HG03280 (cell line): ENCODE measurements around the gene KLHL17.

Experiments used
- ATAC-seq: cut with Tn5 transposase; IDR thresholded peaks from one replicate; pipeline ENCODE4 v1.9.1; 2021; ENCODE audit warnings: mild to moderate bottlenecking, moderate library complexity; ENCODE audit not compliant: unreplicated experiment

Gene KLHL17

DNA sequence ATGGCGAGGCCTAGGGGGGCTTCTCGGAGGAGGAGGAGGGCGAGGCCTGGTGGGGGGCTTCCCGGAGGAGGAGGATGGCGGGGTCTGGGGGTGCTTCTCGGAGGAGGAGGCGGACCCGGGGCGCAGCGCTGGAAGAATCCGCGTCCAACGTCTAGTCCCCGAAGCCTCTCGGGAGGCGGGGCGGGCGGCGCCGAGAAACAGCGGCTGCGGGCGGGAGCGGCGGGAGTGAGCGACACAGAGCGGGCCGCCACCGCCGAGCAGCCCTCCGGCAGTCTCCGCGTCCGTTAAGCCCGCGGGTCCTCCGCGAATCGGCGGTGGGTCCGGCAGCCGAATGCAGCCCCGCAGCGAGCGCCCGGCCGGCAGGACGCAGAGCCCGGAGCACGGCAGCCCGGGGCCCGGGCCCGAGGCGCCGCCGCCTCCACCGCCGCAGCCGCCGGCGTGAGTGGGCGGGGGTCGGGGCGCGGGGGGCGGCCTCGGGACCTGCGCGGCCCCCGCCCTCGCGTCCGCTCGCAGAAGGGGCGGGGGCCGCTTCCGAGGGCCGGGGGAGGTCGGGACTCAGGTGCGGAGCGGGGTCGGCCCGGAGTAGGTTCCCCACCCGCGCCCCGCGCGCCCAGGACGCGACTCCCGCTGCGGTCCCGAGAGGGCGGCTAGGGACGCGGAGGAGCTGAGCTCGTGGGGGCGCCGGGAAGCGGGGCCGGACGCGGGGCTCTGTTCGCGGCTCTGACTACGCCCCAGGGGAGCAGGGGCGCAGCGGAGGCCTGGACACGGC is at the start of gene KLHL17:
TSS of gene KLHL17 (plus strand) at position 222 of the 769 bp plus-strand sequence. CDS start at position 332, 110 bp downstream.
- no peak for ATAC-seq

DNA sequence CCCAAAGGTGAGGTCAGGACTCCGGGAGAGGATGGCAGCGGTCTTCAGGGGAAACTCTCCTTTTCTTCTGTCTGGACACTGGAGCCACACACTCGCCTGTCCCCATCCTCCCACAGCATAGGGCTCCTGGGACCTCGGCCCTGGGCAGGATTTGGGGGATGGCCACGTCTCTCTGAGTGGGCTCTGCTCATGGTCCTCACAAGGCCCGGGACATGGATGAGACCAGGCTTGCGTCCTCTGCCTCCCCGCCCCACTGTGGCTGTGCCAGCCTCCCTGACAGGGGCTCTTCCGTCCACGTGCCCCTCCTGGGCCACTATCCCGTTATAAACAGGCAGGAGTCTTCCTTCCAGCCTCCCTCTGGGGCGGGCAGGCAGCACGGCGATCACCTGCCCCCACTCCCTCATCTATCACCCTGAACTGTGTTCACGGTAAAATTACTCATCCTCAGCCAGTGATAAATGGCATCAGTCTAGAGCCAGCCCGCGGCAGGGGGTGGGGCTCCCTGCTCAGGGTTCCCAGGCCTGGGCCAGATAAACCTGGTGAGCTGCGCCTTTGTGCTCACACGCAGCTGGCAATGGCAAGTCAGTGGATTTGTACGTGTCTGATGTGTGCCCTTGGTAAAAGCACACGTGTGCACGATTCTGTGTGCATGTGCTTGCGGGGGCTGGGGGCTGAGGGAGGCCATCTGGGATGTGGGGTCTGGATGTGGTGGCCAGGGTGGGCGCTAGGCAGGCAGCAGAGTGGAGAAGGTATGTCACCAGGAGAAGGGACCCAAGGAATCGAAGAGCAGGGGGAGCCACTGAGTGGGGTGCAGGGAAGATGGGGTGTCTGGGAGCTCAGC is 49.3 kb upstream of the KLHL17 start:
- ATAC-seq, result no peak

DNA sequence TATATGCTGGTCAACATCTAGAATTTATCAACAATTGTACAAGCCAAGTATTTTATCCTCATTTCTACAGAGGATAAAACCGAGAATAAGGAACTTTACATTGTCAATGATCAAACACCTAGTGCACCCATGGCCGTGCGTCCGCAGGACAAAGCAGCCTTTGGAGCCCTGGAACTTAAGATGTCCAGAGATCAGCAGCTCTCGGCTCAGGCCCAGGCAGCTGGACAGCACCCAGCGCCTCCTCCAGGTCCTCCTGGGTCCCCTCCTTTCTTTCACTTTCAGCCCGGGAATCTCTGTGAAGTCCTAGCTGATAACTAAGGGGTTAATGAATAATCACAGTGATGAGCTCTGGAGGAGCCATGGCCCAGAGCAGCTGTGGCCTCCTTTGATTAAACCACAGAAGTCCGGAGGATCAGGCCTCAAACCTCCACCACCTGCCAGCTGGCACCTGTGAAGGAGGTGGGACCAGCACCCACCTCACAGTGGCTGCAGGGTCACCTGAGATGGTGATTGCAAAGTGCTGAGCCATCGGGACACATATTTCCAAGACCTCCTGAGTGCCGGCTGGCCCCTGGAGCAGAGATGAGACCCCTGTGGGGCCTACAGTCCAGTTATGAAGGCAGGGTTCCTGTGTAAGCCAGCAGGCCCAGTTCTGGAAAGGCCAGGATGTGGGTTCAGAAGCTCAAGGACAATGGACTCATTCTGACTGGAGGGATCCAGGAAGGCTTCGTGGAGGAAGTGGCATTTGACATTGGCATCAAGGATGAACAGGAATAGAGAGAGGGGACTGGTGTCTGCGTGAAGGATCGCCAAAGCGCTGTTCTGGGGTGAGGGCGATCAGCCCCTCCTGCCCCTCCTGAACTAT is 48.3 kb upstream of the KLHL17 start:
- ATAC-seq, result no peak

DNA sequence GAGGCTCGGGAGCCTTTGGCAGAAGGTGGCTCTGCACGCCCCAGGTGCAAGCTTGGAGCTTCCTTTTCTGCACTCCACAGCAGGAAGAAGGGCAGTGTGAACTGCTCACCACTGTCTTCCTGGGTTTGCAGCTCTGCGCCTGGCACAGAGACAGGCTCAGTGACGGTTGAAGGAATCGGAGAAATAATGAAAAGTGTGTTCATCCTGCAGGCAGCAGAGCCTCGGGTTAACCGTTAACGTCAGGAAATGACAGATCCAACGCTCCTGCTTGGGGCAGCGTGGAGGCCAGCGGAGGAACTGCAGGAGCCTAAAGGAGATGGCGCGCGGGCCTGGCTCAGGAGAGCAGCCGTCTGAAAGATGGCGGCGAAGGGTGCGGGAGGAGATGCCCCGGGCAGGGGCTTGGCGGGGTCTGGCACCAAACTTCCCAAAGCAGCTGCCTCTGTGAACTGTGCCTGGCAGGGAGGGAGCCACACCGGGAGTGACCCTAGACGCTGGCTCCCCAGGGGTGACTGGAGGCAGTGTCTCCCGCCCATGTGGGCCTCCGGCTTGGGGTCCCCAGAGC is 47.6 kb upstream of the KLHL17 start:
- no peak for ATAC-seq

DNA sequence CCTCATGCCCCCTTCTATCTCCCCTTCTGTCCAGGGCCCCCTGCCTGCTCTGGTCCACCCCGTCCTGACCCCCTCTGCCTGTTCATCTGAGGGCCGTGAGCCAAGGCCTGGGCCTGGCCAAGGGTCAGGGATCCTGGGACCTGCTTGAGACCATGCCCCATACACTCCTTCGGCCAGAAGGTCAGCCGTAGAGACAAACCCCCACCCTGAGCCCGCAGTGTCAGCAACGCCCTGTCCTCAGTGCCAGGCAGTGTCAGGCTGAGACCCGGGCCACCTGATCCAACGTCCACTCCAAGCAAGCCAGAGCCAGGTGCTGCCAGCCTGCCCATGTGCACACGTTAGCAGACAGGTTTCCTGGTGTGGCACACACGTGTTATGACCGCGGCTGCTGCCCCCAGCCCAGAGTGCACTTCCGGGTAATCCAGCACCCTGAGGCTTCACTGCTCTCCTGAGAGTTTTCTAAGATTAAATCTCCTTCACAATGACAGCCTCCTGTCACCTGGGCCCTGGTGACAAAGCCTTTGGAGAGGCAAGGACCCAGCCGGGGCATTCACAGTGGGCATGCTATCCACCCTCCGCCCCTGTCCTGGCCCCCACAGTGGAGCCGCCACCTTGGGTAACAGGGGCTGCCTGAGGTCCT is 46.8 kb upstream of the KLHL17 start:
- ATAC-seq, result no peak

DNA sequence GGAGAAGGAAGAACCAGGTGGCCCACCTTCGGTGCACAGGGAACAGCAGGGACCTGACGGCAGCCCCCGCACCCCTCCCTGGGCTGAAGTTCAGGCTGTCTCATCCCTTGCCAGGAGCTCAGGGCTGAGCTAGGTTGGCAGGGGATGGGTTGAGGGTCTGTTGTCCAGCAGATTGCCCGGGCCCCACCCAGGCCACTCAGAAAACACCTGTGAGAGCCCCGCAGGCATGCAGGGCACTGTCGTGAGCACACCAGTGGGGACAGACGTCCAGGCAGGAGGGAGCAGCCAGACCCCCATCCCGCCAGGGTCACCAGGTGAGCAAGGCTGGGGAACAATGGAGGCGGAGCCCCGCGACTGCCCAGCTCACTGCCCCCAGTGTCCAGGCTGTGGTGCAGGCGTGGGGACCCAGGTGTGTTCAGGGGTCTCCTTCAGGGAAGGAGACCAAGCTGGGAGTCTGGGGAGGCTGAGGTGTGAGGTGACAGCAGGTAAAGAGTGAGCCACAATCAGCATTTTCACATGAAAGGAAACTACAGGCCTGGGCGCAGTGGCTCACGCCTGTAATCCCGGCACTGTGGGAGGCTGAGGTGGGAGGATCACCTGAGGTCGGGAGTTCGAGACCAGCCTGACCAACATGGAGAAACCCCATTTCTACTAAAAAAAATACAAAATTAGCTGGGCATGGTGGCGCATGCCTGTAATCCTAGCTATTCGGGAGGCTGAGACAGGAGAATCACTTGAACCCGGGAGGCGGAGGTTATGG is 46.1 kb upstream of the KLHL17 start:
- no peak for ATAC-seq

DNA sequence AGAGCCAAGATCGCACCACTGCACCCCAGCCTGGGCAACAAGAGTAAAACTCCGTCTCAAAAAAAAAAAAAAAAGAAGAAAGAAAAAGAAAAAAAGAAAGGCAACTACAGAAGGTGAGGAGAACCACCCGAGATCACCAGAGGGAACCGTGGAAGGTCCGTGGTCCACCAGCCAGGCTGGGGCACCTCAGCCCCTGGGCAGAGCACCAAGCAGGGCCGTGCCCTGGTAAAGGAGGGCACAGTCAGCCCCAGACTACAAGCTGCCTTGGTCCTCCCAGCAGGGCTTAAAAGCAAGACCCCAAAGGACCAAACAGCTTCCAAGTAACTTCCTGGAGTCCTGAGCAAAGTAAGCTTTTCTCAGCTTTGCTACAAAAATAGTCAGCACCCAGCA is 45.5 kb upstream of the KLHL17 start:
- no peak for ATAC-seq

DNA sequence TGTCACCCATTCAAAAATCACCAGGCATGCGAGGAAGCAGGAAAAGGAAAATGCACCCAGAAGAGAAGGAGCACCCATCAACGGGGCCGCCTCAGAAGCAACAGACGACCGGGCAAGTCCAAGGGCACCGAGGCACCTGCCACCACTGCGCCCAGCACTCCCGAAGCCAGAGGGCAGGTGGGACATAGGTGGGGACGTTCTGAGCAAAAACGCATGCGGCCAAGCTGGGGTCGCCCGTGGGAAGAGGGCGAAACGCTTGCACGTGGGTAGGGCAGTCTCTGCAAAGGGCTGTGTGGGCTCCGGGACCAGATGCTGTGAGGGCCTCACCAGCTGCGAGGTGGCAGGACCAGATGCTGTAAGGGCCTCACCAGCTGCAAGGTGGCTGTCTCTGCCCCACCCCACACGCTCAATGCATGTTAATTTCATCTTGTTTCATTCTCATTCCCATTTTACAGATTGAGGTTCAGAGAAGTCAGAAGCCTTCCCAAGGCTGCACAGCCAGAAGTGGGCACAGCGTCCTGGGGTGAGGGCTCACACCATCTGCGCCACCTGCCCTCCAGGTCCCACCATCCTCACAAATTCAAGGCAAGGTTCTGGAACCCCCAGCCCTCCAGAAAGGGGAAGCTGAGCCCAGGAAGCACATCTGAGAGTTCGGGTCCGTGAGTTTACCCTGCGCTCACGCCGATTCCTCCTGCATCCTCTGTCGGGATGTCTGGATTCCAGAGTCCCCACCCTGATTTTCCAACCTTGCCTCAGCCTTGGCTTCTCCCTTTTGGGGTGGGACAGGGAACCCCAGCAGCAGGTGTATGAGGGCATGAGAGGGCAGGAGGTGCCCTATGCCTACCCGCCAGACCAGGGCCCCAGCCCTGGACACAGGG is 44.9 kb upstream of the KLHL17 start:
- no peak for ATAC-seq

DNA sequence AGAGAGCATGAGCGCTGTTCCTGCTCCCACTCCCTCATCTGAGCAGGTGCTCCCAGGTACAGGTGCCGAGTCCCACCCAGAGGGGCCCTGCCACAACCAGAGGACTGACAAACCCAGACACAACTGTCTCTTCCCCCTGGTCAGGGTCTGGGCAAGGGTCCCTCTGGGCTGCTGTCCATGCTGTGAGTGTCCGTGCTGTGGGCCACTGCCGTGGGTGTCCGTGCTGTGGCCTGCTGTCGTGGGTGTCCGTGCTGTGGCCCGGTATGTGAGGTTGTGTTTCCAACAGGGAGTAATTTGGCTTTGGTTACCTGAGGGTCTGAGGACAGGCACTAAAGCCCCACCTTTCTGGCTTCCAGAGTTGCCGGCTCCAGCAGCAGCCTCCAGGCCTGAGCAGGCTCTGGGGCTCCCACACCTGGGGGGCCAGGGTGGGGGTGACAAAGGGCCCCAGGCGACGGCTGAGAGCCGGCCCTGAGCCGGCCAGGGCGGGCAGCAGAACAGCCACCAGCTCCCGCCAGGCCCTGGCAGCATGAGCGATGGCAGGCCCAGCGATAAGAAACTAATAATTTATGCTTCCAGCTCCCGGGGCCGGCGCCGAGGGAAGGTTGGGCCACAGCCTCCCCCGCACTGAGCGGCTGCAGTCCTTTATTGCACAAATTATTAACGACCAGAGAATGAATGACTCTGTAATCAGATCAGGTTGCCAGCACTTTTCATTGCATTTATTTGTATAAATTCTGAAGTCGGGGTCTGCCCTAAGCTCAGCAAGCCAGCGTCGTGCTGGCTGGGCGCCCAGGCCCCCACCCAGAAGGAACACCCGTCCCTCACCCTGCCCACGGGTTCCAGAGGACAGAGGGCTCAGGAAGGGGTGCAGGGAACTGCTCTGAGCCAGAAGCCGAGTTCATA is 44.0 kb upstream of the KLHL17 start:
- no peak for ATAC-seq

DNA sequence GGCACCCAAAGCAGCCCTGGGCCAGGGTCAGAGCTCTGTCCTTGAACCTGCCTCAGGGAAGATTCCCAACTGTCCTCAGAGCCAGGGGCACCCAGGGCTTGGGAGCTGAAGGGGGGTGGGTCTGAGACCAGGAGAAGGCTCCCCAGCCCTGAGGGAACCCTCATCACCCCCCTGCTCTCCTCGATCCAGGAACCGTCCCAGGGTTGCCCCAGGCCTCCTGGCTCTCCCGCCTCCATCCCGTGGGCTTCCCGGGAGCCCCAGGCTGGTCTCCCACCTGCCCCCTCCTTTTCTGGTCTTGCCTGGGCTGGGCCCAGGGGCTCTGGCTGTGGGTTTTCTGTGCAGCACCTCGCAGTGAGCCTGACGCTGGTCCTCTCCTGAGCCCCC is 43.3 kb upstream of the KLHL17 start:
- ATAC-seq, result no peak

DNA sequence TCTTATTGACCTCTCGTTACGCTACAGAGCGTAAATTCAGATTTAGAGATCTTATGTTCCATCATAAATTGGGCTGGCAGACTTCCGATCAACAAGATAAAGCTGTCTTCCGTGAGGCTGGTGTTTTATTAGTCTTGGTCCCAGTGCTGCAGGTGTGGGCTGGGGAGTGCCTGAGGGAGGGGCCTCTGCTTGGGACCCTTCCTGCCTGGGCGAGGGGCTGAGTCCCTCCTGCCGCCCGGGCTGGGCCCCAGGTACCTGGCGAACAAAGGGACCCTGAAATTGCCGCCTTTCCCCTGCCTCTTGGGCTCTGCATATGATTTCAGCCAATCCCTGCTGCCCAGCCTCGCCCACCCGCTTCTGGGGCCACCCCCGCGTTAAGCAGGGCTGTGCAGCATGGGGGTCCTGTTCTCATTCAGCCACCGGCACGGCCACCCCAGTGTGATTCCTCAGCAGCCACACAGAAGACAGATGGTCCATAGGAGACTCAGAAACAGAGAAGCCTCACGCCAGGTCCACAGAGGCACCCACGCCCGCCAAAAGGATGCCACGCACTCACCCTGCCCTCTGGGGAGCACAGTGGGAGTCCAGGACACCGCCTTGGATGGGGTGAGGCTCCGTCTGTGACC is 42.8 kb upstream of the KLHL17 start:
- no peak for ATAC-seq

DNA sequence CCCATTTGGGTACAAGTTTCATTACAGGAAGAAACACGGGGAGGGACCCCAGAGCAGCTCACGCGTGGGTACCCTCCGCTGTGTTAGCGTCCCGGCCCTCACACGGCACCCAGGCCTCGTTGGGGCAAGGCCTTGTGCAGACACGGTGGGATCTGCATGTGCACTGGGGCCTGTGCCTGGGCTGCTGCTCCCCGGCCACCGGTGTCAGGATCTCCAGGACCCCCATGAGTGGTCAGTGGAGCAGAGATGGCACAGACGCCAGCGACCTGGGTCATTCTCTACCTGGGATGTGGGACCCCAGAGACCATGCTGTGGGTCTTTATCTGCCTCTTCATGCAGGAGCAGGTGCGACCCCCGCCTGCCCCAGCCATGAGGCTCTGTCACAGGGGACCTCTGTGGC is 42.0 kb upstream of the KLHL17 start:
- no peak for ATAC-seq

DNA sequence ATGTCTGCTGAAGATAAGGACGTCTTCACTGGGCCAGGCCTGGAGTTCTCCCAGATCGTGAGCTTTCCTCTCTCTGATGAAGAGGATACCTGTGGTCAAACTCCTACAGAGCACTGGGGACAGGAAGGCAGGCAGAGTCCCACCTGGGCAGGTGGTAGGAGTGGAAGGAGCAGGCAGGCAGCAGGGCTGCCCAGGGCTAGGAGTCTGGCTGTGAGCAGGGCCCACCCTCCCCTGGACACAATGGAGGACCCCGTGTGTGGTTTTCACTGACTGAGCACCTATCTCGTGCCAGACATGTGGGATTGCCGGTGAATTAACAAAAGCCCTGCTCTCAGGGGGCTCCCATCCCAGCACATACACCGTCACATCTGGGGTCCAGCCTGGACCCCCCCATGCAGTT is 41.5 kb upstream of the KLHL17 start:
- no peak for ATAC-seq

DNA sequence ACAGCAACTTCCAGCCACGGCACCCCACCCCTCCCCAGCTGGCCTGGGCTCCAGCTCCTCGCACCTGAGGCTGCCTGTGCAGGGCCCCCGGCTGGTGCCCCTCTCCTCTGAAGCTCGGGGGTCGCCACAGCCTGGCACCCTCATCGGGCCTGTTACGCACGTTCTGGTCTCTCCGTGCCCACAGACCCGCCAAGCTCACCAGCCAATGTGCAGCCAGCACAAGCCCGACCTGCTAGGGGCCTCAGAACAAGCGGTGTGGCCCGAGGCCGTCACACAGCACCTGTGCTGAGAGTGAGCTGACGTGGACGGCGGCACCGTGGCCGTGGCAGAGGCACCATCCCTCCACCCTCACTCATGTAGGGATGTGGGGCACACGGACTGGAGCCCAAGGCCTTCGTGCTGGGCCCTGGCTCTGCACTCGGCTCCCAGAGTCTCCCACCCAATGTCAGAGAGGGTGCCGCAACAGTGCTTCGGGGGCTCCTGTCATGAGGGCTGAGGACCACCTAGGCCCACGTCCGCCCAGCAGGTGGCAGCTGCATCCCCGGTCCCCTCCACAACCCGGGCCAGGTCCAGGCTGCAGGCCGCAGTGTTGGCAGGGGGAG is 41.0 kb upstream of the KLHL17 start:
- ATAC-seq, result no peak

DNA sequence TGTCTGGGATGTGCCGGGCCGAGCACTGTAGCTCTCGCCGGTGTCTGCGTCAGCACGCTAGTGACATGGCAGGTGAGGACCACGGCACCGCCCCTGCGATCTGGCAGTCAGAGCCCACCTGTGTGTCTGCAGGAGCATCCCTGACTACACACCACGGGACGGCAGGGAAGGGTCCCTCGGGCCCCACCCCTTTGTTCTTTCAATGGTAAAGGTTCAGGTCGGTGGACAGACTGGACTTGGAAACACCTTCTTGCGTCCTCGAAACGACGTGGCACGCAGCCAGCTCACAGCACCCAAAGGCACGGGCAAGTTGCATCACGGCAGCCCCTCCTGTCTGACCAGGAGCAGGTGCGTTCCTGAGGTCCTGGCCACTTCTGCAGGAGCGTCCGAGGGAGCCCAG is 40.4 kb upstream of the KLHL17 start:
- no peak for ATAC-seq

DNA sequence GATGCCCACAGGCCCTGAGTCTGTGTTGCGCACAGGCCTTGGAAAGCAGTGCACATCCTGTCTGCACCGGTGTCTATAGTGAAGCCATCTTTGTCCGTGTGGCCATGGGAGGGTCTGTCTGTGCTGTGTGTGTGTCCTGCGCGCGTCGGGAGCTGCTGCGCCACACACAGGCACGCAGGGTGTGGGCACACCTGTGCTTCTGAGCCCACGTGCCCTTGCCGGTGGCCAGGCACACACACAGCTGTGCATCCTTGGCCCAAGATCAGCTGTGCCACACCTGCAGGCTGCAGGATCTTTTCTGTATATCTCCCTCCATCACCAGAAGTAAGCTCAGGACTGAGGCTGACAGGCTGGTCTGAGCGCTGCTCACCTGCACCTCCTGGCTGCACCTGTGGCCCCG is 39.9 kb upstream of the KLHL17 start:
- ATAC-seq, result no peak
